Effector CD4-positive, alpha-beta T cell (primary cell): ENCODE data around the gene MAP1B.
"Not testable (repeated sequence)": the region's sequence is repeated elsewhere in the genome, so short reads cannot be mapped to it uniquely, and the experiment has no call there.

ENCODE experiments used
- DNase-seq: peaks from one replicate; pipeline ENCODE4 v3.0.0-alpha.2; 2020

Gene MAP1B

DNA sequence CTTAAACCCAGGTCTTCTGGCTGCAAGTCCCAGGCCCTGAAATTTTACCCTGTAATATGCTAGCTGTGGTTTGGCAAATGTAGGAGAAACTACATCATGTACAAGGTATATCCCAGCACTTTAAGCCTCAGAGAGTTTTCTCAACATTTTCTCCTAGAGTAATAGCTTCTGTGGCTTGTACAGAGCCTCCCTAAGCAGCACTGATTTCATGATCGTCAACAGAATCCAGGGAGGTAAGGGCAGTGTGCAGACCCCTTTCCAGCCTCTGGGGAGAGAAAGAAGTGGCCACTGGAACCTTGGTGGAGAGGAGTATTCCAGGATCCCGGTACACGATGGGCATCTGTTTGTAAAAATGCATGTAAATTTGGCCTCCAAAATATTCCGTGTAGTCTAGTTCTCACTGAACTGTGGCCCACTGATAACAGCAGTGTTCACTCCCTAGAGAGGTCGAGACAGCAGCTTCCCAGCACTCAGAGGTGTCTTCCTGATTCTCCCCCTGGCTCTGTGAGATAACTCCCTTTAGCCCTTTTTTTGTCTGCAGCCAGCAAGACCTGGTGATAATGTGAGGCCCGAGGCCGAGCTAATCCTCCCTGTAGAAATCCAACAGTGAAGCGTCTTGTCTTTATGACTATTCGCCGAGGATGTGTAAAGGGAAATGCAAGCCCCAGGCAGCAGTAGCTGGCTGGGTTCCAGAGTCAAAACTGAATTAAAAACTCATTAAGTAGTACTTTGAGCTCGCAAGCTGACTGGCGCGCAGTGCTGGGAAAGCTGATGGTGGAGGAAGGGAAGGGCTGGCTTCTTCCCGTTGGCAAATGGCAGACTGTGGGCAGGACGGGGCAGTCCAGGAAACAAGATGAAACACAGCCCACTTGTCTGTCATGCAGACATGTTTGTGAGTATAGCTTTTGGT is 59.0 kb downstream of the MAP1B start:
- DNase-seq = no peak

DNA sequence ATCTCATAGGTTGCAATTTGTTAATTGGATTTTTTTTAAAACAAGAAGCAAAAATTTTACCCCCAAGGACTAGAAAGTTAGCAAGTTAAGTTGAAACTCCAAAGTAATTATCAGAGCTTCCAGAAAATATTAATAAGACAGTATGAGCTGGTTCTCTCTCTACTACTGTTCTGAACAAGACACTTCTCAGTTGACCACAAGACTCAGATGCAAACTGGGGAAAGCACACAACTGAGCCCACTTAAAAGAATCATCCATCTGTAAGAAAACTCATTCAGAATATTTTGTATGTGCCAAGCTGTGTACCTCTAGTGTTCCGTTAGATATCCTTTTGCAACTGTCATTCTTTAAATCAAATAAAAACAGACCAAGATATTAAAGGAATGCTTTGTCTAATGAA is 60.0 kb downstream of the MAP1B start:
- no peak for DNase-seq

DNA sequence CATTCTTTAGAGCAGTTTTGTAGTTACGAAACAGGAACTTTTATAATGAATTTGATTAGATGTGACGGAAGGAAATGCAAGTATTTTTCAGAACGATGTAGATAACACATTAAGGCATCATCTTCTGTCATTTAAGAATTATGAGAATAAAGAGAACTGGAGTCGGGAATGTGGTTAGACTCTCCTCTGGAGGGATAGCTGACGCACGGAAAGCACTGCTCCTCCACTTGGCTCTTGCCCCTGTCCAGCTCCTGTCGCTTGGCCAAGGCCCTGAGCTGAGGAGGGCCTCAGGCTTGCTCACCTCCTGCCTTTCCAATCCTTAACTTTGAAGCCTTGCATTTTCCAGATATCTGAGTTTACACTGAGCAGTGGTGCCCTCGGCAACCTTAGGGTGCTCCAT is 60.5 kb downstream of the MAP1B start:
- DNase-seq = no peak

DNA sequence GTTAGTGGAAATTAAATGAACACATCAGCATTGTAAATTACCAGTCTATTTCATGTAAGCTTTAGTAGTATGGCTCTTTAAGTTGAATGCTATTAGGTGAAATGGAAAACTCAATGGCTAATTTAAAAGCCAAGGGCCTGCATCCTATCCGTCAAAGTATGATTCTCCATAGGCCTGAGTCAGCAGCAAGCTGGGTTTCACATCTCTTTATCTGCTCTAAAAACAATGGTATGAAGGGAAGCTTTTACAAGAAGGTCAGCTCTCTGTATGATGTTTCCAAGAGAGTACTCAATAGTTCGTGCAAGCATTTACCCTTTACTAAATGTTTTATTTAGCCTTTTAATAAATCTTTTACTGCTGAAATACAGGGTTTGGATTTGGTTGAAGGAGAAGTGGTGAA is 62.8 kb downstream of the MAP1B start:
- no peak for DNase-seq

DNA sequence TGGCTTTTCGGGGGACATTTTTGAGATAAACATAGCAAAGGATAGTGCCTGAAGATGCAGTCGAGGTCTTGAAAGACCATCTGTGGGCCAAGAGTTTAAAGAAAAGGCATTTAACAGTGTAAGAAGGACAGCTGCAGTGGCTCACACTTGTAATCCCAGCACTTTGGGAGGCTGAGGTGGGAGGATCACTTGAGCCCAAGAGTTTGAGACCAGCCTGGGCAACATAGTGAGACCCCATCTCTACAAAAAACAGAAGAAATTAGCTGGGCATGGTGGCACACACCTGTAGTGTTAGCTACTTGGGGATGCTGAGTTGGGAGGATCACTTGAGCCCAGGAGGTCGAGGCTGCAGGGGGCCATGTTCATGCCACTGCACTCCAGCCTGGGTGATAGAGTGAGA is 63.9 kb downstream of the MAP1B start:
- DNase-seq = not testable (repeated sequence)

DNA sequence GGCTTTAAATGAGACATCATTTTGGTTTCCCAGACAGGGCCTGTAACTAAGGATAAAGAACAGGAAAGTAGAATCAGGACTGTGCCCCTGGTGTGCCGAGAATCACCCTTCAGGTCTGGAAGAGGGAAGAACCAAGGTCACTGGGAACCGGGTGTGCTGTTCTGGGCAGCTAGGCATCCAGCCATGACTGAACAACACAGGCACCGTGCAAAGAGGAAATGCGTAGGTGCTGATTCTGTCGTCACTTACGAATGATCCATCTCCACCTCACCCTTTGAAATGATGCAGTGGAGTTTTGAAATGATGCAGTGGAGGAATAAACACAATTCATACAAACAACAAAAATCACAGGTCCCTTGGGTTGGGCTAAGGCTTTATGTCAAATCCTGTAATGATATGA is 64.4 kb downstream of the MAP1B start:
- no peak for DNase-seq

DNA sequence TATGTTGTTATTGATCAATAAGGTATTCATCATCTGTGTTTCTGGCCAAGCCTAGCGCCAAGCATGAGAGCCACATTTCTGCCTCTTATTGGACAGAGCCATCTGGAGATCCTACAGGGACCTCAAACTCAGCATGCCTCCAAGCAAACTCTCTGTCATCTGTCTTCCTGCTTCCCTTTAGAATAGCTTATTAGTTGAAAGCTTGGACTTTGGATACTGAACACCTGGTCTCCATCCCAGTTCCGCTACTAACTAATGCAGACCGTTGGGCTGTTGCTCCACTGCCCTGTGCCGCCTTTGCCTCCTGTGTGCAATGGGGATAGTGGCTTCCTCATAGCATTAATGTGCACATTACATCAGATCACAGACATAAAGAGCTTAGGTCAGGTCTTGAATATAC is 65.5 kb downstream of the MAP1B start:
- DNase-seq = no peak

DNA sequence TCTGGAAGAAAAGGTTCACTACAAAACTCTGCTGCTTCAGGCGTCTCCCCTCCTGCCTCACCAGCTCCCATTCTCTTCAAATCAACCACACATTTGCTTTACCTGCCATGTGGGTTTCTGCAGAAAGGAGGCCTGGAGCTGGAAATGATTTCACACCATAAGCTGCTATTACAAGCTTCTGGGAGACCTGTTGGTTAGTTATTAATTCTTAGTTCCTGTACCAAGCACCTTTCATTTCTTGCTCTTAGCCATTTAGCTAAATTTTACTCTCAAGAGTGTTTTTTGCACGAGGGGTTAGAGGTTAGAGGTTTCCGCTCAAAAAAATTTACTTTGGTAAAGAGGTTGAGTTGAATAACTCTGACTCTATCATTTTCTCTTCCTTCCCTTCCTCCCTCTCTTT is 70.3 kb downstream of the MAP1B start:
- no peak for DNase-seq

DNA sequence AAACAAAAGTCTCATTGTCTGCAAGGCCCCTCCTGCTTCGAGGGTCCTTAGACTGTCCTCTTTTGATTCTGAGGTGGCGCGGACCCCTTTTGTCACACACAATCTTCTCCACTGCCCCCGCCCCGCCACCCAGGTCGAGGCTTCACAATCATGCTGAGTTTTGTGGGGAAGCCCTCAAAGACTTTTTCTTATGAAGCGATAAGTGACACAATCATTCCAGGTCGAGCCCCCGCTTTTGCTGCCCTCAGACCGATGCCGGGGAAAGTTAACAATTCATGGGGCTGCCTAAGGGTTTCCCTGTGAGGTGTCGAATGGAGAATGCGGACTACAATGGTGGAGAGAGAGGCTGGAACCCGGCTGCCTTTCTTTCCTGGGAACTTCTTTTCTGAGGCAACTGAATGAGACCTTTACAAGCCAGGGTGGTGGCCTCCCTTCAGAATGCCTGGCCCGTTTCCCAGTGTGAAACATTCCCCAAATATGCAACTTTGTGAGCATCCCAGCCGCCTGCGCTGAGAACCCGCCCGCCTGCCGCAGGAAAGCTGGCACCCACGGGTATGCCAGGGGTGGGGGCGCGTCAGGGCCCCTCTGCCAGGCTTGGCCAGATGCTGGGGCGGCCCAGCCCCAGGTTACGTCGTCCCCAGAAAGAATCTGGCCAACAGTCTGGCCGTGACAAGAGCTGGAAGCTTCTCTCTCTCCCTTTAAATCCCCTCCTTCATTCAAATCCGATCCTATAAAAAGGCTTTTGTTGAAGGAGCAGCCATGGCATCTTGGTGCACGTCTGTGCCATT is 71.9 kb downstream of the MAP1B start:
- no peak for DNase-seq

DNA sequence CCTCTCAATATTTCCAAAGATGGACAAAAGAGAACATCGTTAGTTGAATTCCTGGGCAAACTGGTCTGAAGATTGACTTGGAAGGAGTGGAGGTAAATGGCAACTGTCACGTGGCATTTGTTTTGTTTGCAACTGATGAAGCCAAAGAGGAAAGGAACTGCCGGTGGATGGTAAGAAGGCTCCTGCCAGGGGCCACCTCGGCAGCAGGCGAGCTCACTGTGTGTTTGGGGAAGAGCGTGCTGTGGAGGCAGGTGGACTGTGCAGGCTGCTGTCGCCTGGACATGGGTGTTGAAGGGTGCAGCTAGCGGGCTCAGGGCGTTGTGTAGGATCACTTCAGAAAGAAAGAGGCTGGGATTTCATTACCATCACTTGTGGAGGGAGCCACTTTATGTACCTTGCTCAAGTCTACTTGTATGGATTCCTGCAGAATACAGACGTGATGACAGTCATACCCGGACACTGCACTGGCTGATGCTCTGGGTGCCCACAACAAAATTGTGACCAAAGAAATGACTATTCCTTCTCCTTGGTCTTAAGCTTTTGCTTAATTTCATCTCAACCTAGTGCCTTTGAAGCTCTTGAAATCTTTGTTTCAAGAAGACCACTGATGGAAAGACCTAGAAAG is 72.7 kb downstream of the MAP1B start:
- no peak for DNase-seq

DNA sequence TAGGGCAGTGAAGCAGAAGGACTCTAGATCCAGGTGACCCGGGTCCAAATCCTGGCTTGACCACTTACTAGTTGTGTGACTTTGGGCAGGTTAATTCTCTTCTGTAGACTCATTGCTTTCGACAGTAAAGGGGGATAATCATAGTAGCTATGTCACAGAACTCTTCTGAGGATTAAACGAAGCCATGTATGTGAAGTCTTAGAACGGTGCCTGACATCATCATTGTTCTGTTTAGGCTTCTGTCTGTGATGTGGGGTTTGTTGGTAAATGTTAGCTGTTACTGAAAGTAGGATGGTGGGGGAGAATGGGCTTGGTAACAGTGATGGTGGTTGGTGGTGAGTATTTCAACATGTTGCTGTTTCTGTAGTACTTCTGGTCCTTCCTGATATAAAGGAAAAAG is 73.7 kb downstream of the MAP1B start:
- DNase-seq = no peak

DNA sequence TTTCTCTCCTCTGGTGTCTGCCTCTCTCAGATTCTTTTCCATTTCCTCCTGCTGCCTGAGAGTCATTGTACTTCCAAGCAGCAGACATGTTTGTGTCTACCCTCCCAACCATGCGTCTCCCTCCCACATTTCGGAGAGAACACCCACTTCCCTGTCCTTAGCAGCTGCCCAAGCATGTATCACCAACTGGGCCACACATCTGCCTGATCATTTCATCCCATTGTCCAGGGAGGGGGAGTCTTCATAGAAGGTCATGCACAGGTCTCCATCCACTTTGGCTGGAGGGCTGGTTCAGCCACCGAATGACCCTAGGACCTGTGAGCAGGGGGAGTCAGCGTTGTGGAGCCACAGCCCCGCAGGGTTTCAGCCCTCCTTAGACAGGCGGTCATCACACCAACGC is 75.4 kb downstream of the MAP1B start:
- no peak for DNase-seq

DNA sequence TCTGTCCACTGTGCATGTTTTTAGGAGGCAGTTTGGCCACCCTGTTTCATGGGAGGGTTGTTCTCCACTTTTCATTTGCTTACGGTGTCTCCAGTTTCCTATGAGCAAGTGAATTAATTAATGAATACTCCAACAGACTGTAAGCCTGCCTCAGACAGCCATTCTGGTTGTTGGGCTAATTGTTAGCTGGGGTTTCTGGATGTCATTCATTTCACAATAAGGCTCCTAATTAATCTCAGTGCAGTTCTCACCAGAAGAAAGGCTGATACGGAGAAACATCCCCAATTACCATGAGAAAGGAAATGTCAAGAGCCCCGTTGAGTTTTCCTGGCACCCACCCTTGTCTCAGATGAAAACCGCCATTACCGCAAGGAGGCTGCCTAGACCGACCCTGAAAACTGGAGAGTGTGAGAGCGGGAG is 75.8 kb downstream of the MAP1B start:
- DNase-seq = no peak

DNA sequence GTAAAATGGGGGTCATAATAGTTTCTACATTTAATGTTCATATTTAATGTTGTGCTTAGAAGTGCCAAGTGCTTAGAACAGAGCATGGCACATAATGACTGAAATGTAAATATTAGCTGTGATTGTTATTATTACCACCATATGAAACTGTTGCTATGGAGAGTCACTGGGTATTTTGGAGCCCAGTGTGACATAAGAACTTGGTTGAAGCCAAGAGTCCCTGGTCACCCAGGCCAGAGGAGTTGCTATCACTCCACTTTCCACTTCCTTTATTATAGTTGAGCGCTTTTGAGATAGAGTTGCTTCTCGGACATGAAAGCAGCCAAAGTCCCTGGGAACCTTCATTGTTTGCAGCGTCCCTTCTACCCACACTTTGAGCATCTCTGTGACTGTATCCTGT is 77.1 kb downstream of the MAP1B start:
- no peak for DNase-seq

DNA sequence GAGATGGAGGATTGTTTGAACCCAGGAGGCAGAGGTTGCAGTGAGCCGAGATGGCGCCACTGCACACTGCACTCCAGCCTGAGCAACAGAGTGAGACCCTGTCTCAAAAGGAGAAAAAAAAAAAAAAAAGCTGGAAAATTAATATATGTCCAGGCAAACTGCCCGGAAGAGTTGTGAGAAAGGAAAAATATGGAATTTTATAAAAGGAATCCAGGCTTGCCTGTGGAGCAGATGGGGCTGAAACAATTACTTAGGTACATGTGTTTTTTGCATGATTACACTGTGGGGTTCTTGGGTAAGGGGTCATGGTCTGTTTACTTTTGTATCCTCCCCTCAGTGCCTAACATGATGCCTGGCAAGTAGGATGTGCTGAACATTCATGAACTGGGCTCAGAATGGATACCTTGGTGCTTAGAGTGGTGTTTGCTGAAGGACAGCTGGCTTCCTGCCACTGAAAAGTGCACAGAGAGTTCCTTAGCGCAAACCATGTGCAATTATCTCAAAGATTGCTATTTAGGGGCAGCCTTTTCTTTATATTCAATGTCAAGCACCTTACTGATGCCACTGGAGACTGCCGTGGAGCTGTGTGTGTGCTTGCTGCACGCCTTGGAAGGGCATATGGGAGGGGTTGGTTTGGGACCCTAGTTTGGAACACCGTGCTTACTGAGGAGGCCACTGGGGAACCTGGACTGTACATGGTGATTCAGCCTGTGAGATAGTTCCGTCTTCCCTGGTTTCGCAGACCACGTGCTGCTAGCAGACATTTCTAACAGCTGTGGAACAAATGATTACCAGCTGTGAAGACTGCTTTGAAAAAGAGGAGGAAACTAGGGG is 78.4 kb downstream of the MAP1B start:
- no peak for DNase-seq

DNA sequence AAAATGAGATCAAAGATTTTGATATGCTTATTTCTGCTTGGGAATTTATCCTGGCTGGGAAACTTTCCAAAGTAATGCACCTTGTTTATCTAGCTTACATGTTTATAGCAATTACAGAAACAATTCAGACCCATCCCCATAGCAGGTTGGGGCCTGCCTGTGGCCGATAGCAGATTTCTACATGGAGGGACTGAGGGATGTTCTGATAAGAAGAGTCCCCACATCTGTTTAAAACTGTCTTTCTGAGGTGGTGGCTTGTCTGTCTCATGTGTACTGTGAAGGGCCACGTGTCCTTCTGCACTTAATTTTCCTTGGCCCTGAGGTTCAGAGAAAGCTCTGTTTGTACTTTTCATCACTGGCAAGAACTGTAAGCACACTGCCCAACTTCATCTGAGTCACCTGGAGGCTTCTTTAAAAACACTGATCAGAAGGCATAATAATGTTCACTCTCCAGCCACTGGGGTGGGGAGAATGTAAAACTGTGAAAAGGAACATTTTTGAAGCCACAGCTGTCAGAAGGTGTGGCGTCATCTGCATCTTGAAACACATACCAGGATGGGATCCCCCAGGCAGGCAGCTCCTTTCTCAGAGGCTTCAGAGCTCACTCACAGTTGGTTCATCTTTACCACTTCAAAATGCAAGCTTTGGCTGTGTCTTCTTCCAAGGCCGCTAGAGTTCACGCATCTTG is 80.3 kb downstream of the MAP1B start:
- DNase-seq = no peak

DNA sequence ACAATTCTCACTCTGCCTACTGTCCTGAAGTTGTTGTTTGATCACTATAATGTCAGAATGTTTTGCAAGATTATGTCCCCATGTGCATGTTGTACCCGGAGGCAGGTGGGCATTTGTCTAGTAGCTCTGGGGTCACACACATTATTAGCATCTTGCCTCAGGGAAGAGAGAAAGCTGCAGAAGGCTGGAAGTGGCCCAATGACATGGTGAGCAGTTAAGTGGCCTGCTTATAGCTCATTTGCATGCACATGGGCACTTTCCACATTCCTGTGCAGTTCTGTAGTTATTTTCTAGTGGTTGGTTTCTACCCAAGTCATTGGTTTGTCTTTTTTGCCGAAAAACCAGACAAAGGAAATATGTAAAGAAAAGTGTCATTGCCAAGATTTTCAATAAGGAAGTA is 80.9 kb downstream of the MAP1B start:
- no peak for DNase-seq

DNA sequence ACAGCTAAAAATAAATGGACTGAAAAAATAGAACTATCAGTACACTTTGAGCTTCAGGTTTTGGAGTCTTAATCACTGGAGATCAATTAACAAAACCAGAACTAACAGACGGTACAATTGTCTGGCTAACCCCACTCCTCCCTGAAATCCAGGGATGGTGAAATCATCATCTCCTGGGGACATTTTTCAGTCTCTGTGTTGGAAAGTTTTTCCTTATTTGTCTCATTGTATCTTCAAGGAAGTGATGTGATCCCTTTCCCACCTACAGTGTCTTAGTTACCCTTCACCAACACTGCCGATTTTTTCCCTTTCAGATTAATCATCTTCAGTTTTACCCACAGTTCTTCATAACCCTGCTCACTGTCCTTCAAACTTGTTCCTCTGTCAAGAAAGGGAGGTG is 81.9 kb downstream of the MAP1B start:
- DNase-seq = no peak

DNA sequence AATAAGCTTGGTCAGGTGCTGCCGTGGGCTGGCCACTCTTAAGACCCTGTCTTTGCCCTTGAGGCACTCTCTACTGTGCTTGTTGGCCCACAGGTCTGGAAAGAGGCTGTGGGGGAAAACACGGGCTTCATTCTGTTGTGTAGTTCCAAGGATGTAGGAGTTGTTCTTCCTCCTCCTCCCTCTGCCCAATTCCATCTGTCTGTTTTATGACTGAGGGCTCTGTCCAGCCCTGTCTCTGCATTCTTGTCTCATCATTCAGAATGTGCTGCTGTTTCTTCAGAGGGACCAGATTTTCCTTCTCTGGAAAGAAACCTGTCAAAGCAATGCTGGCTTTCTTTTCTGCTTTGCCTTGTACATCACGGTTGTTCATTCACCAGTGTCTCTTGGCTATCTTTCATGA is 84.1 kb downstream of the MAP1B start:
- DNase-seq = no peak

DNA sequence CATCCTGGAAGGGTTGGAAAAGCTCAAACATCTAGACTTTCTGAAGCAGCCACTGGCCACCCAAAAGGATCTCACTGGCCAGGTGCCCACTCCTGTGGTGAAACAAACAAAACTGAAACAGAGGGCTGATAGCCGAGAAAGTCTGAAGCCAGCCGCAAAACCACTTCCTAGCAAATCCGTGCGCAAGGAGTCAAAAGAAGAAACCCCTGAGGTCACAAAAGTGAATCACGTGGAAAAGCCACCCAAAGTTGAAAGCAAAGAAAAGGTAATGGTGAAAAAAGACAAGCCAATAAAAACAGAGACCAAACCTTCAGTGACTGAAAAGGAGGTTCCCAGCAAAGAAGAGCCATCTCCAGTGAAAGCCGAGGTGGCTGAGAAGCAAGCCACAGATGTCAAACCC is 87.6 kb downstream of the MAP1B start:
- no peak for DNase-seq

DNA sequence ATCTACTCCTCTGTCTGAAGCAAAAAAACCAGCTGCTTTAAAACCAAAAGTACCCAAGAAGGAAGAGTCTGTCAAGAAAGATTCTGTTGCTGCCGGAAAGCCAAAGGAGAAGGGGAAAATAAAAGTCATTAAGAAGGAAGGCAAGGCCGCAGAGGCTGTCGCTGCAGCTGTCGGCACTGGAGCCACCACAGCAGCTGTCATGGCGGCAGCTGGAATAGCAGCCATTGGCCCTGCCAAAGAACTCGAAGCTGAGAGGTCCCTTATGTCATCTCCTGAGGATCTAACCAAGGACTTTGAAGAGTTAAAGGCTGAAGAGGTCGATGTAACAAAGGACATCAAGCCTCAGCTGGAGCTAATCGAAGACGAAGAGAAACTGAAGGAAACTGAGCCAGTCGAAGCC is 88.3 kb downstream of the MAP1B start:
- no peak for DNase-seq

DNA sequence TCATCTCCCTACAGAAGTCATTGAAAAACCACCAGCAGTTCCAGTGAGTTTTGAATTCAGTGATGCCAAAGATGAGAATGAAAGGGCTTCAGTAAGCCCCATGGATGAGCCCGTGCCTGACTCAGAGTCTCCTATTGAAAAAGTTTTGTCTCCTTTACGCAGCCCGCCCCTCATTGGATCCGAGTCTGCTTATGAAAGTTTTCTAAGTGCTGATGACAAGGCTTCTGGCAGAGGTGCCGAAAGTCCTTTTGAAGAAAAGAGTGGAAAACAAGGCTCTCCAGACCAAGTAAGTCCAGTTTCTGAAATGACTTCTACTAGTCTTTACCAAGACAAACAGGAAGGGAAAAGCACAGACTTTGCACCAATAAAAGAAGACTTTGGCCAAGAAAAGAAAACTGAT is 90.1 kb downstream of the MAP1B start:
- DNase-seq = no peak
